ENCODE data around the gene S100A12. TPM values are rescaled to one million over a fixed set of nuclear protein-coding genes. Genes with fewer than 3 reads are reported as not detected.

S100A12 gene
- total and polyA plus RNA-seq, 10 donors: 126 to 1,354 (median 265) TPM

- TF ChIP-seq POLR2A (IDR thresholded peaks at IDR 0.05) (no peak), CTCF (IDR thresholded peaks at IDR 0.05 in 8 of 11, conservative IDR thresholded peaks at IDR 0.05 in 3 of 11) (no peak), POLR2AphosphoS5 (IDR thresholded peaks at IDR 0.05) (no peak)
- H3K4me1 ChIP-seq: peaks cover 0 to 37% (median 0%) of the 10 kb centered on the region in 6 donors
- H3K27ac ChIP-seq: peak overlapping the region in 6 of 8 donors; percentile 28 to 95 (median 74)
- no peak overlapping the region for H3K4me3 ChIP-seq
- peak; percentile 41 for DNase-seq
- H3K9me3 ChIP-seq: no peaks in the 10 kb centered on the region
- 88 to 100% (median 95%) methylated on average over 1 of the region's 1 CpG for WGBS, 5 donors
- H3K27me3 ChIP-seq (replicated peaks in 1 of 7): peaks cover 0 to 17% (median 0%) of the 10 kb centered on the region in 7 donors
- no peaks in the 10 kb centered on the region for H3K36me3 ChIP-seq
- intact Hi-C loops (cut with DNase I; ENCODE audit: low total_unique reads): no loop called here
Measured at GRCh38 chr1:153371231-153371630, 4.2 kb downstream of the S100A12 start.

- H3K9me3 ChIP-seq: no peaks in the 10 kb centered on the region
- no peaks in the 10 kb centered on the region for H3K36me3 ChIP-seq
- DNase-seq: no peak
- H3K27ac ChIP-seq: peak overlapping the region in 4 of 8 donors; percentile 71 to 95 (median 84)
- WGBS, 5 donors: 73 to 87% (median 78%) methylated on average over 3 of the region's 3 CpGs
- peaks cover 0 to 14% (median 0%) of the 10 kb centered on the region in 7 donors for H3K27me3 ChIP-seq (replicated peaks in 1 of 7)
- peaks cover 0 to 40% (median 0%) of the 10 kb centered on the region in 6 donors for H3K4me1 ChIP-seq
- no peak overlapping the region for H3K4me3 ChIP-seq
- TF ChIP-seq POLR2AphosphoS5 (IDR thresholded peaks at IDR 0.05) (no peak), CTCF (IDR thresholded peaks at IDR 0.05 in 8 of 11, conservative IDR thresholded peaks at IDR 0.05 in 3 of 11) (no peak), POLR2A (IDR thresholded peaks at IDR 0.05) (no peak)
- intact Hi-C loops (cut with DNase I; ENCODE audit: low total_unique reads): no loop called here
Measured at GRCh38 chr1:153370146-153370545, 5.3 kb downstream of the S100A12 start.

GRCh38 chr1:153368495-153368894 is 6.9 kb downstream of the S100A12 start:
- intact Hi-C loops (cut with DNase I; ENCODE audit: low total_unique reads): no loop called here
- Histone ChIP-seq H3K4me1 (peaks cover 0 to 38% (median 0%) of the 10 kb centered on the region in 6 donors), H3K9me3 (no peaks in the 10 kb centered on the region), H3K4me3 (no peak overlapping the region), H3K27me3 (replicated peaks in 1 of 7) (peaks cover 0 to 6% (median 0%) of the 10 kb centered on the region in 7 donors), H3K36me3 (no peaks in the 10 kb centered on the region), H3K27ac (peak overlapping the region in 5 of 8 donors; percentile 33 to 95 (median 86))
- no peak for DNase-seq
- 40 to 63% (median 51%) methylated on average over 2 of the region's 2 CpGs for WGBS, 5 donors
- no peak for TF ChIP-seq POLR2AphosphoS5 (IDR thresholded peaks at IDR 0.05)
- no peak for TF ChIP-seq CTCF (IDR thresholded peaks at IDR 0.05 in 8 of 11, conservative IDR thresholded peaks at IDR 0.05 in 3 of 11)
- TF ChIP-seq POLR2A (IDR thresholded peaks at IDR 0.05): no peak

GRCh38 chr1:153367090-153367489 is 8.3 kb downstream of the S100A12 start:
- WGBS, 5 donors: 42 to 75% (median 60%) methylated on average over 2 of the region's 2 CpGs
- peak; percentile 7 for DNase-seq

More at GRCh38 chr1:153367090-153367489, 8.3 kb downstream of the S100A12 start:
- Histone ChIP-seq H3K36me3 (no peaks in the 10 kb centered on the region), H3K27me3 (replicated peaks in 1 of 7) (peaks cover 0 to 6% (median 0%) of the 10 kb centered on the region in 7 donors), H3K9me3 (no peaks in the 10 kb centered on the region), H3K27ac (peak overlapping the region in 7 of 8 donors; percentile 21 to 95 (median 77)), H3K4me3 (no peak overlapping the region), H3K4me1 (peaks cover 0 to 47% (median 3%) of the 10 kb centered on the region in 6 donors)
- intact Hi-C loops (cut with DNase I; ENCODE audit: low total_unique reads): no loop called here
- TF ChIP-seq CTCF (IDR thresholded peaks at IDR 0.05 in 8 of 11, conservative IDR thresholded peaks at IDR 0.05 in 3 of 11) (no peak), POLR2A (IDR thresholded peaks at IDR 0.05) (no peak), POLR2AphosphoS5 (IDR thresholded peaks at IDR 0.05) (no peak)
